ENCODE data around the gene NAT8L.

Gene NAT8L

GRCh38 chr4:2075987-2076907, 17.1 kb downstream of the NAT8L start:
- no peak for DNase-seq (ENCODE audit: low spot score)

GRCh38 chr4:2076908-2077536, 17.9 kb downstream of the NAT8L start:
- no peak for DNase-seq (ENCODE audit: low spot score)

- no peak for DNase-seq (ENCODE audit: low spot score)
These were observed 18.7 kb downstream of the NAT8L start for GRCh38 chr4:2077537-2078460.

GRCh38 chr4:2078584-2078983, 19.5 kb downstream of the NAT8L start:
- no peak for DNase-seq (ENCODE audit: low spot score)

- DNase-seq (ENCODE audit: low spot score) = no peak
These were observed 19.9 kb downstream of the NAT8L start for GRCh38 chr4:2079006-2079405.

- no peak for DNase-seq (ENCODE audit: low spot score)
These were observed 20.8 kb downstream of the NAT8L start for GRCh38 chr4:2079926-2080325.

- DNase-seq (ENCODE audit: low spot score) = no peak
These were observed 21.5 kb downstream of the NAT8L start for GRCh38 chr4:2080429-2081300.

GRCh38 chr4:2081540-2081939, 22.4 kb downstream of the NAT8L start:
- no peak for DNase-seq (ENCODE audit: low spot score)

GRCh38 chr4:2082118-2082517, 23.0 kb downstream of the NAT8L start:
- DNase-seq (ENCODE audit: low spot score) = no peak

GRCh38 chr4:2082627-2083026, 23.5 kb downstream of the NAT8L start:
- no peak for DNase-seq (ENCODE audit: low spot score)

- DNase-seq (ENCODE audit: low spot score) = no peak
These were observed 24.1 kb downstream of the NAT8L start for GRCh38 chr4:2083116-2083825.

- DNase-seq (ENCODE audit: low spot score) = no peak
These were observed 24.7 kb downstream of the NAT8L start for GRCh38 chr4:2083826-2084160.

GRCh38 chr4:2084316-2084715, 25.2 kb downstream of the NAT8L start:
- no peak for DNase-seq (ENCODE audit: low spot score)

- no peak for DNase-seq (ENCODE audit: low spot score)
These were observed 26.4 kb downstream of the NAT8L start for GRCh38 chr4:2085496-2085901.

GRCh38 chr4:2087170-2087569, 28.0 kb downstream of the NAT8L start:
- DNase-seq (ENCODE audit: low spot score) = no peak

GRCh38 chr4:2089222-2089621, 30.1 kb downstream of the NAT8L start:
- DNase-seq (ENCODE audit: low spot score) = no peak

- no peak for DNase-seq (ENCODE audit: low spot score)
These were observed 31.5 kb downstream of the NAT8L start for GRCh38 chr4:2090642-2091041.

- DNase-seq (ENCODE audit: low spot score) = no peak
These were observed 33.0 kb downstream of the NAT8L start for GRCh38 chr4:2091990-2092668.

- no peak for DNase-seq (ENCODE audit: low spot score)
These were observed 33.5 kb downstream of the NAT8L start for GRCh38 chr4:2092669-2093053.

GRCh38 chr4:2093265-2093664, 34.1 kb downstream of the NAT8L start:
- DNase-seq (ENCODE audit: low spot score) = no peak
